Measurements from ENCODE around the gene IFI27L1.

IFI27L1 gene

DNA sequence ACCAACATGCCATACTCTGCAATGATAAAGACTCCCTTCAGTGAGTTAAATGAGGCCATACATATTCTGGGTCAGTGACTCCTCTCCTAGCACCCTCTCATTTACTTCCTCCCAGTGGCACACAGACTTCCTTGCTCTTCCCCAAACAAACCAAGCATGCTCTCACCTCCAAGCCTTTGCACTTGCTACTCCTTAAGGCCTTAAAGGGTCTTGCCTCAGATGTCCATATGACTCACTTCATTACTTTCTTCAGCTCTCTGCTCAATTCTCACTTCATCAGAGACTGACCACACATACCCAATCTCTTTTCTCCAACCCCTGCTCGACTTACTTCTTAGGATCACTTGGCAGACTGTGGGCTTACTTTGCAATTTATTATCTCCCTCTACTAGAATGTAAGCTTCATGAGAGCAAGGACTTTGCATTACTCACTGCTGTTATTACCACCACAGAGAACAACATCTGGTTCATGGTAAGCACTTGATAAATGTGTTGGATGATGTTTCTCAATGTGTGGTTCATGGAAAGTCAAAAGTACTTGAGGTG lies 22.9 kb upstream of the IFI27L1 start:
- H3K9me3 ChIP-seq (ENCODE audit: insufficient read depth, low read length): no peaks in the 10 kb centered on the region
- no peak overlapping the region for H3K9ac ChIP-seq (ENCODE audit: low read length)
- no peak overlapping the region for H3K4me3 ChIP-seq (ENCODE audit: low read length)
- H3K4me1 ChIP-seq (ENCODE audit: low read length): no peaks in the 10 kb centered on the region
- peaks cover 32% of the 10 kb centered on the region for H4K20me1 ChIP-seq (ENCODE audit: insufficient read depth, low read length)
- H3K27ac ChIP-seq (ENCODE audit: low read length): no peak overlapping the region
- TF ChIP-seq, protein P1, sequence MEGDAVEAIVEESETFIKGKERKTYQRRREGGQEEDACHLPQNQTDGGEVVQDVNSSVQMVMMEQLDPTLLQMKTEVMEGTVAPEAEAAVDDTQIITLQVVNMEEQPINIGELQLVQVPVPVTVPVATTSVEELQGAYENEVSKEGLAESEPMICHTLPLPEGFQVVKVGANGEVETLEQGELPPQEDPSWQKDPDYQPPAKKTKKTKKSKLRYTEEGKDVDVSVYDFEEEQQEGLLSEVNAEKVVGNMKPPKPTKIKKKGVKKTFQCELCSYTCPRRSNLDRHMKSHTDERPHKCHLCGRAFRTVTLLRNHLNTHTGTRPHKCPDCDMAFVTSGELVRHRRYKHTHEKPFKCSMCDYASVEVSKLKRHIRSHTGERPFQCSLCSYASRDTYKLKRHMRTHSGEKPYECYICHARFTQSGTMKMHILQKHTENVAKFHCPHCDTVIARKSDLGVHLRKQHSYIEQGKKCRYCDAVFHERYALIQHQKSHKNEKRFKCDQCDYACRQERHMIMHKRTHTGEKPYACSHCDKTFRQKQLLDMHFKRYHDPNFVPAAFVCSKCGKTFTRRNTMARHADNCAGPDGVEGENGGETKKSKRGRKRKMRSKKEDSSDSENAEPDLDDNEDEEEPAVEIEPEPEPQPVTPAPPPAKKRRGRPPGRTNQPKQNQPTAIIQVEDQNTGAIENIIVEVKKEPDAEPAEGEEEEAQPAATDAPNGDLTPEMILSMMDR (IDR thresholded peaks at IDR 0.05; ENCODE audit: low read depth, low read length): no peak
- TF ChIP-seq EZH2phosphoT487 (IDR thresholded peaks at IDR 0.05; ENCODE audit: low read depth): no peak
- H3K79me2 ChIP-seq (ENCODE audit: low read length): peaks cover 37% of the 10 kb centered on the region
- H3K27me3 ChIP-seq (ENCODE audit: low read depth, low read length): no peaks in the 10 kb centered on the region
- no peak overlapping the region for H2AFZ ChIP-seq (ENCODE audit: low read depth, low read length)
- H3K4me2 ChIP-seq (ENCODE audit: low read length): no peak overlapping the region
- H3K36me3 ChIP-seq (replicated peaks; ENCODE audit: low read depth, low read length): peaks cover 81% of the 10 kb centered on the region

DNA sequence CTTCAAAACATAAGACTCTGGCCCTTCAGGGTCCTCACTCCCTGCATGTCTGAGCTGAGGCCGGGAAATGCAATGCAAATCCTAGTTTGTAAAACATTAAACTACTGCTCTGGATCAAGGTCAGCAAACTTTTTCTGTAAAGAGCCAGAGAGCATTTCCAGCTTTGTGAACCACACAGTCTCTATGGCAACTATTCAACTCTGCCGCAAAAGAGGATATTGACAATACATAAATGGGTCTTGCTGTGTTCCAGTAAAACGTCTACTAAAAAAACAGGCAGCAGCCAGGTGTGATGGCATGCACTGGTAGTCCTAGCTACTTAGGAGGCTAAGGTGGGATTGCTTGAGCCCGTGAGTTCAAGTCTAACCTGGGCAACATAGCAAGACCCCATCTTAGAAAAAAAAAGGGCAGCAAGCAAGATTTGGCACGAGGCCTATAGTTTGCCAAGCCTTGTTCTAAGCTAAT lies 22.4 kb upstream of the IFI27L1 start:
- TF ChIP-seq, protein P1 (IDR thresholded peaks at IDR 0.05; ENCODE audit: low read depth, low read length): no peak
- no peak for TF ChIP-seq EZH2phosphoT487 (IDR thresholded peaks at IDR 0.05; ENCODE audit: low read depth)
- Histone ChIP-seq H3K4me2 (ENCODE audit: low read length) (no peak overlapping the region), H3K27me3 (ENCODE audit: low read depth, low read length) (no peaks in the 10 kb centered on the region), H3K27ac (ENCODE audit: low read length) (no peak overlapping the region), H3K79me2 (ENCODE audit: low read length) (peaks cover 42% of the 10 kb centered on the region), H4K20me1 (ENCODE audit: insufficient read depth, low read length) (peaks cover 37% of the 10 kb centered on the region), H3K9ac (ENCODE audit: low read length) (no peak overlapping the region), H3K9me3 (ENCODE audit: insufficient read depth, low read length) (no peaks in the 10 kb centered on the region), H3K4me3 (ENCODE audit: low read length) (no peak overlapping the region), H2AFZ (ENCODE audit: low read depth, low read length) (no peak overlapping the region), H3K4me1 (ENCODE audit: low read length) (no peaks in the 10 kb centered on the region), H3K36me3 (replicated peaks; ENCODE audit: low read depth, low read length) (peaks cover 84% of the 10 kb centered on the region)

DNA sequence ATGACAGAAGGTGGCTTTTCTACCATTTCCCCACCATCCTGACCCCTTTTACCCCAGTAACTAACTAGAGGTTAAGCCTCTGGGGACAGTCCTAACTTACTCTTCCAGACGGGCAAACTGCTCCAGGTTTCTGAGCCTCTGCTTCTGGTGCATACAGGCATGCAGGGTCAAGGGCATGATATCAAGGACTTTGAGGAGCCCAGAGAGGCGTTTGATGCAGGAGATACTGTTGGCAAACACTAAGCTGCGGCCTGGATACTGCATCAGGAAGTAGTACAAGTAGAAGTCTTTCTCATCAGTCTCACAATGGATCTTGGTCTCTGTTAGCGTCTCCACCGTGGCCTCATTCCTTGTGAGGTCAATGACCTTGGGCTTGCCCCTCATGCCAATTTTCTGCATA lies 21.1 kb upstream of the IFI27L1 start:
- Histone ChIP-seq H3K27ac (ENCODE audit: low read length) (no peak overlapping the region), H3K36me3 (replicated peaks; ENCODE audit: low read depth, low read length) (peaks cover 75% of the 10 kb centered on the region), H3K4me2 (ENCODE audit: low read length) (no peak overlapping the region), H4K20me1 (ENCODE audit: insufficient read depth, low read length) (peaks cover 48% of the 10 kb centered on the region), H3K4me3 (ENCODE audit: low read length) (no peak overlapping the region), H2AFZ (ENCODE audit: low read depth, low read length) (no peak overlapping the region), H3K79me2 (ENCODE audit: low read length) (peaks cover 55% of the 10 kb centered on the region), H3K9ac (ENCODE audit: low read length) (no peak overlapping the region), H3K27me3 (ENCODE audit: low read depth, low read length) (no peaks in the 10 kb centered on the region), H3K9me3 (ENCODE audit: insufficient read depth, low read length) (no peaks in the 10 kb centered on the region), H3K4me1 (ENCODE audit: low read length) (no peaks in the 10 kb centered on the region)
- no peak for TF ChIP-seq EZH2phosphoT487 (IDR thresholded peaks at IDR 0.05; ENCODE audit: low read depth)
- TF ChIP-seq, protein P1 (IDR thresholded peaks at IDR 0.05; ENCODE audit: low read depth, low read length): no peak

DNA sequence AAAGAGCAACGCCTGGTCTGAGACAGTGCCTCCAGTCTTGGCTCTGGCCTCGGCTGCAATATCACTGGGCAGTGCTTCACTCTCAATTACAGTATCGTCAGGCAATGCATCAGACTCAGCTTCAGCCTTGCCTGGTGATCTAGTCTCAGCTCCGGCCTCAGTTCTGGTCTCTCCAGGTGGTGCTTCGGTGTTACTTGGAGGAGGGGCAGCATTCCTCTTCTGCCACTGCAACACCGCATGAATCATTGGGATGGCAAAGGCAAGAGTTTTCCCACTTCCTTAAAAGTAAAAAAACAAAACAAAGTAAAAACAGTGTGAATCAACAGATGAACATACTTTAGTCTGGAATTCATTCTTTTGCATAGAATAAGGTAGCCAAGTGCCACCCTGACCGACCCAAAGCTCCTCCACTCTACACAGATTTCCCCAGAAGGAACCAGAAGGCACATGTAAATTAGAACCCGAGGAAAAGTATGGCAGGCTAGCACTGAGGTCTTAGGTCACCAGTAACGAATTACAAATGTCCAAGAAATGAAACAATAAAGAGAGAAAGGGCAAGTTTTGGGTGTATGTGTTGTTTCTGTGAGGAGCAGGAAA lies 18.7 kb upstream of the IFI27L1 start:
- no peaks in the 10 kb centered on the region for H3K27me3 ChIP-seq (ENCODE audit: low read depth, low read length)
- H3K4me2 ChIP-seq (ENCODE audit: low read length): no peak overlapping the region
- peaks cover 67% of the 10 kb centered on the region for H4K20me1 ChIP-seq (ENCODE audit: insufficient read depth, low read length)
- H3K27ac ChIP-seq (ENCODE audit: low read length): no peak overlapping the region
- H3K4me3 ChIP-seq (ENCODE audit: low read length): no peak overlapping the region
- no peak overlapping the region for H2AFZ ChIP-seq (ENCODE audit: low read depth, low read length)
- no peaks in the 10 kb centered on the region for H3K4me1 ChIP-seq (ENCODE audit: low read length)
- H3K9me3 ChIP-seq (ENCODE audit: insufficient read depth, low read length): no peaks in the 10 kb centered on the region
- peaks cover 57% of the 10 kb centered on the region for H3K36me3 ChIP-seq (replicated peaks; ENCODE audit: low read depth, low read length)
- TF ChIP-seq EZH2phosphoT487 (IDR thresholded peaks at IDR 0.05; ENCODE audit: low read depth): no peak
- TF ChIP-seq, protein P1 (IDR thresholded peaks at IDR 0.05; ENCODE audit: low read depth, low read length): no peak
- no peak overlapping the region for H3K9ac ChIP-seq (ENCODE audit: low read length)
- peaks cover 79% of the 10 kb centered on the region for H3K79me2 ChIP-seq (ENCODE audit: low read length)
